Glutamatergic neuron (in vitro differentiated cells): Measurements from ENCODE around the gene SRRM4. TPM values are rescaled to one million over a fixed set of nuclear protein-coding genes. Genes with fewer than 3 reads are reported as not detected.
A peak's percentile ranks its signal among the peaks of the same experiment; 100 is the strongest.

Experiments
- DNase-seq: peaks from one replicate; pipeline ENCODE4 v3.0.0; 2022
- H3K27ac Mint-ChIP-seq: one replicate; pipeline ENCODE4 v1.8.0; 2020; ENCODE audit warnings: mild to moderate bottlenecking, mixed read lengths, inconsistent platforms; ENCODE audit not compliant: unreplicated experiment
- H3K27me3 Mint-ChIP-seq: one replicate; pipeline ENCODE4 v1.8.0; 2020; ENCODE audit warnings: mild to moderate bottlenecking, moderate library complexity, mixed read lengths, inconsistent platforms; ENCODE audit not compliant: unreplicated experiment
- H3K36me3 Mint-ChIP-seq: one replicate; pipeline ENCODE4 v1.8.0; 2020; ENCODE audit warnings: mild to moderate bottlenecking, mixed read lengths, inconsistent platforms; ENCODE audit not compliant: unreplicated experiment
- H3K4me1 Mint-ChIP-seq: one replicate; pipeline ENCODE4 v1.8.0; 2020; ENCODE audit warnings: mild to moderate bottlenecking, low read depth, mixed read lengths, inconsistent platforms; ENCODE audit not compliant: unreplicated experiment
- H3K4me3 Mint-ChIP-seq: one replicate; pipeline ENCODE4 v1.8.0; 2020; ENCODE audit warnings: mild to moderate bottlenecking, mixed read lengths, inconsistent platforms; ENCODE audit not compliant: unreplicated experiment
- H3K9me3 Mint-ChIP-seq: one replicate; pipeline ENCODE4 v1.8.0; 2020; ENCODE audit warnings: mild to moderate bottlenecking, moderate library complexity, mixed read lengths, inconsistent platforms; ENCODE audit not compliant: unreplicated experiment
- long read RNA-seq: library from polyadenylated mRNA; unstranded; transcript quantifications from one replicate; pipeline ENCODE4 v2.0.0, GENCODE V29; 2020; ENCODE audit not compliant: unreplicated experiment
- total RNA-seq: library from RNA; stranded (reverse); fragmentation: NEBNext Ultra II Directional; extraction: Animal tissue kit (Norgen Biotek cat#: 25700); gene quantifications from one replicate; pipeline ENCODE4 v1.2.1, GENCODE V29; 2021; ENCODE audit not compliant: unreplicated experiment
- TF ChIP-seq, protein P1 (sequence below): fragments of 200-600 bp; sonication (generic); IDR thresholded peaks from one replicate; pipeline ENCODE4 v1.5.0; 2021; ENCODE audit not compliant: partially characterized antibody, unreplicated experiment

The SRRM4 gene, protein sequence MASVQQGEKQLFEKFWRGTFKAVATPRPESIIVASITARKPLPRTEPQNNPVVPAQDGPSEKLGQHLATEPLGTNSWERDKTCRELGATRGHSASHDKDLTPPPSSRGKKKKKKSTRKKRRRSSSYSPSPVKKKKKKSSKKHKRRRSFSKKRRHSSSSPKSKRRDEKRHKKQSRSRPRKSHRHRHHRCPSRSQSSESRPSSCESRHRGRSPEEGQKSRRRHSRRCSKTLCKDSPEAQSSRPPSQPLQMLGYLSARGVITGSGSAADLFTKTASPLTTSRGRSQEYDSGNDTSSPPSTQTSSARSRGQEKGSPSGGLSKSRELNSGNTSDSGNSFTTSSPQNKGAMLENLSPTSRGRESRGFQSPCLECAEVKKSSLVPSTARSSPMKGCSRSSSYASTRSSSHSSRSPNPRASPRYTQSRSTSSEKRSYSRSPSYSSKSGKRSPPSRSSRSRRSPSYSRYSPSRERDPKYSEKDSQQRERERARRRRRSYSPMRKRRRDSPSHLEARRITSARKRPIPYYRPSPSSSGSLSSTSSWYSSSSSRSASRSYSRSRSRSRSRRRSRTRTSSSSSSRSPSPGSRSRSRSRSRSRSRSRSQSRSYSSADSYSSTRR
- 183 TPM for total RNA-seq
- long read RNA-seq, full-length matches to known transcripts = 6 of 46 reads
- long read RNA-seq, partial matches to known transcripts = 18 of 46 reads
- long read RNA-seq, other reads (novel, unspliced or antisense) = 22 of 46 reads

DNA sequence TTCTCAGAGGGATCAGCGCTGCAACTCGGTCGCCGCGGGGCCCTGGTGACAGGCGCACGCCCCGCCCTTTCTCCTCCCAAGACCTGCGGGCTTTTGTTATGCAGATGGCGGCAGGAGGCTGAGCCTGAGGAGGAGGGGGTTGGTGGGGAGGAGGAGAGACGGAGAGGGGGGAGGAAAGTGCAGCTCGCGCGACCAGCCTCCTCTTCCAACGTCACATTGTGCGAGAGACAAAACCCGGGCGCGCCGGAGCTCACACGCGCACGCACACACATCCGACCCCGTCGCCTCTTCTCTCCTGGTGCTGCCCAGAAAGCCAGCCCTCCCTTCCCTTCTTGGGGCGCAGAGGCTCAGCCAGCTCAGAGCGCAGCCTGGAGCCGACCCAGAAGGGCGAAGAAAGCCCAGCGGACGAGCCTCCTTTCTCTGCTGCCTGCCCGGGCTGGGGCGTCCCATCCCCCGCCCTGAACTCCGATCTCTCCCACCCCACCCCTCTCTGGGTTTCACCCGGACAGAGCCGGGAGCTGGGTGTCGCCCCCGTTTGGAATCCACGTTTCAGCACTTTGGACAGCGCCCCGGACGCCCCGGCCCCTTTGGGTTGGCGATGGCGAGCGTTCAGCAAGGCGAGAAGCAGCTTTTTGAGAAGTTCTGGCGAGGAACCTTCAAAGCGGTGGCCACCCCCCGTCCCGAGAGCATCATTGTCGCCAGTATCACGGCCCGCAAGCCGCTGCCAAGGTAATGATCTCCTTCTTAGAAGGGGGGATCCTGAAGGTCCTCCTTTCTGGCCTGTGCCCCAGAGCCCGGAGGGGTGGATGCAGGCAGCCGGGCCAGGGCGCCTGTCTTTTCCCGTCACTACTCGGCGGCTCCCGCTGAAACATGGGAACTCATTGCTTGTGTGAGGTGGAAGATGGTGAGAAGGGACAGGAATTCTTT is at the start of gene SRRM4:
TSS of gene SRRM4 (plus strand) at position 257 of the 927 bp plus-strand sequence. CDS start at position 599, 342 bp downstream.
- Mint-ChIP-seq H3K27me3 (peaks cover 16% of the 10 kb centered on the region), H3K4me3 (peak within 1 kb of the TSS; percentile 91), H3K36me3 (no peaks in the 10 kb centered on the region), H3K4me1 (peaks cover 17% of the 10 kb centered on the region), H3K9me3 (peaks cover 15% of the 10 kb centered on the region), H3K27ac (peak within 1 kb of the TSS; percentile 98)
- TF ChIP-seq, protein P1, sequence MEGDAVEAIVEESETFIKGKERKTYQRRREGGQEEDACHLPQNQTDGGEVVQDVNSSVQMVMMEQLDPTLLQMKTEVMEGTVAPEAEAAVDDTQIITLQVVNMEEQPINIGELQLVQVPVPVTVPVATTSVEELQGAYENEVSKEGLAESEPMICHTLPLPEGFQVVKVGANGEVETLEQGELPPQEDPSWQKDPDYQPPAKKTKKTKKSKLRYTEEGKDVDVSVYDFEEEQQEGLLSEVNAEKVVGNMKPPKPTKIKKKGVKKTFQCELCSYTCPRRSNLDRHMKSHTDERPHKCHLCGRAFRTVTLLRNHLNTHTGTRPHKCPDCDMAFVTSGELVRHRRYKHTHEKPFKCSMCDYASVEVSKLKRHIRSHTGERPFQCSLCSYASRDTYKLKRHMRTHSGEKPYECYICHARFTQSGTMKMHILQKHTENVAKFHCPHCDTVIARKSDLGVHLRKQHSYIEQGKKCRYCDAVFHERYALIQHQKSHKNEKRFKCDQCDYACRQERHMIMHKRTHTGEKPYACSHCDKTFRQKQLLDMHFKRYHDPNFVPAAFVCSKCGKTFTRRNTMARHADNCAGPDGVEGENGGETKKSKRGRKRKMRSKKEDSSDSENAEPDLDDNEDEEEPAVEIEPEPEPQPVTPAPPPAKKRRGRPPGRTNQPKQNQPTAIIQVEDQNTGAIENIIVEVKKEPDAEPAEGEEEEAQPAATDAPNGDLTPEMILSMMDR = no peak
- peak; percentile 97 for DNase-seq

DNA sequence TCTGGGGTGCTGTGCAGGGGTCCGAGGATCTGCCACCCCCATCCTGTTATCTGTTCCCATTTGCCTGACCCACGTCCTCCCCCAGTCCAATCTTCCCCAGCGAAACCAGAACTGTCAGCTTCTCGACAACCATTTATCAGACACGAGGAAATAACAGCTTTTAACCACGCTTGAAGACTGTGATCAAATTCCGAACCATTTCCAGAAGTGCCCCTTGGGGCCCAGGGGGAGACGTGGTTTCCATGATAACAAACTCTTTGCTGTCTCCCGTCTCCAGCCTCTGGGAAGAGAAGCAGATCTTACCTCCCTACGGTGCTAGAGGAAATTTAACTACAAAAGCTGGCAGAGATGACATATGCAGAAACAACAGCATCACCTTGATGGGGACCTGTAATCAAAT is 35.1 kb upstream of the SRRM4 start:
- no peak overlapping the region for H3K27ac Mint-ChIP-seq
- TF ChIP-seq, protein P1 = no peak
- no peaks in the 10 kb centered on the region for H3K27me3 Mint-ChIP-seq
- no peak overlapping the region for H3K4me3 Mint-ChIP-seq
- no peaks in the 10 kb centered on the region for H3K36me3 Mint-ChIP-seq
- no peaks in the 10 kb centered on the region for H3K9me3 Mint-ChIP-seq
- no peak for DNase-seq
- H3K4me1 Mint-ChIP-seq = no peaks in the 10 kb centered on the region

GRCh38 chr12:118958520-118958919 is 22.8 kb upstream of the SRRM4 start:
- H3K4me1 Mint-ChIP-seq = peaks cover 3% of the 10 kb centered on the region
- H3K9me3 Mint-ChIP-seq = peaks cover 6% of the 10 kb centered on the region
- TF ChIP-seq, protein P1 = no peak
- H3K27me3 Mint-ChIP-seq = no peaks in the 10 kb centered on the region
- H3K36me3 Mint-ChIP-seq = peaks cover 17% of the 10 kb centered on the region
- DNase-seq = no peak
- H3K4me3 Mint-ChIP-seq = no peak overlapping the region
- H3K27ac Mint-ChIP-seq = no peak overlapping the region

- Mint-ChIP-seq H3K4me3 (no peak overlapping the region), H3K9me3 (peaks cover 5% of the 10 kb centered on the region), H3K36me3 (peaks cover 17% of the 10 kb centered on the region), H3K27me3 (no peaks in the 10 kb centered on the region), H3K27ac (no peak overlapping the region), H3K4me1 (peaks cover 3% of the 10 kb centered on the region)
- TF ChIP-seq, protein P1 = no peak
- no peak for DNase-seq
Observed at GRCh38 chr12:118959348-118959747, 22.0 kb upstream of the SRRM4 start.
